MM.1S (cell line): Measurements from ENCODE around the gene TERT.
A peak's percentile ranks its signal among the peaks of the same experiment; 100 is the strongest.

Experiments
- DNase-seq: peaks from one replicate; pipeline ENCODE4 v3.0.0-alpha.2; 2015
- H2AFZ ChIP-seq: fragments of 300-600 bp; sonication (generic); 2 replicates; pipeline ENCODE4 v1.6.0; 2016; ENCODE audit warnings: antibody characterized with exemption, low read length
- H3F3A ChIP-seq: fragments of 300-600 bp; sonication (generic); 2 replicates; pipeline ENCODE4 v1.6.1; 2016; ENCODE audit warnings: mild to moderate bottlenecking, antibody characterized with exemption, low read length, moderate library complexity, mixed read lengths; ENCODE audit not compliant: insufficient read depth
- H3K27ac ChIP-seq: fragments of 300-600 bp; sonication (generic); 2 replicates; pipeline ENCODE4 v1.5.1; 2016; ENCODE audit warnings: mild to moderate bottlenecking, low read length
- H3K27me3 ChIP-seq: fragments of 300-600 bp; sonication (generic); replicated peaks from 2 replicates; pipeline ENCODE4 v1.6.0; 2016; ENCODE audit warnings: low read length; ENCODE audit not compliant: insufficient read depth
- H3K36me3 ChIP-seq: fragments of 300-600 bp; sonication (generic); replicated peaks from 2 replicates; pipeline ENCODE4 v1.6.1; 2016; ENCODE audit warnings: mild to moderate bottlenecking, low read length, mixed read lengths; ENCODE audit not compliant: insufficient read depth
- H3K4me1 ChIP-seq: fragments of 300-600 bp; sonication (generic); 2 replicates; pipeline ENCODE4 v1.6.1; 2016; ENCODE audit warnings: low read length, mixed read lengths
- H3K4me2 ChIP-seq: fragments of 300-600 bp; sonication (generic); 2 replicates; pipeline ENCODE4 v1.6.0; 2016; ENCODE audit warnings: low read depth, low read length
- H3K4me3 ChIP-seq: fragments of 300-600 bp; sonication (generic); 2 replicates; pipeline ENCODE4 v1.5.1; 2016; ENCODE audit warnings: low read length, mixed read lengths
- H3K79me2 ChIP-seq: fragments of 300-600 bp; sonication (generic); 2 replicates; pipeline ENCODE4 v1.6.1; 2016; ENCODE audit warnings: mixed run types, low read length, mixed read lengths
- H3K9ac ChIP-seq: fragments of 300-600 bp; sonication (generic); 2 replicates; pipeline ENCODE4 v1.6.1; 2016; ENCODE audit warnings: low read length, mixed read lengths
- H3K9me2 ChIP-seq: fragments of 300-600 bp; sonication (generic); replicated peaks from 2 replicates; pipeline ENCODE4 v1.6.1; 2016; ENCODE audit warnings: mild to moderate bottlenecking, low read length, mixed read lengths; ENCODE audit not compliant: insufficient read depth
- H3K9me3 ChIP-seq: fragments of 300-600 bp; sonication (generic); replicated peaks from 2 replicates; pipeline ENCODE4 v1.6.1; 2016; ENCODE audit warnings: mild to moderate bottlenecking, low read length, mixed read lengths; ENCODE audit not compliant: insufficient read depth
- H4K20me1 ChIP-seq: fragments of 300-600 bp; sonication (generic); 2 replicates; pipeline ENCODE4 v1.6.1; 2016; ENCODE audit warnings: mild to moderate bottlenecking, low read length, moderate library complexity, mixed read lengths; ENCODE audit not compliant: insufficient read depth
- CTCF ChIP-seq: fragments of 300-600 bp; sonication (generic); IDR thresholded peaks from 2 replicates; pipeline ENCODE4 v1.5.1; 2016; ENCODE audit warnings: antibody characterized with exemption, low read length, mixed read lengths
- EZH2 ChIP-seq: fragments of 300-600 bp; sonication (generic); optimal IDR thresholded peaks from 2 replicates; pipeline ENCODE3; 2017; ENCODE audit warnings: low read depth, mild to moderate bottlenecking, antibody characterized with exemption, low read length, mixed read lengths
- EZH2phosphoT487 ChIP-seq: fragments of 300-600 bp; sonication (generic); IDR thresholded peaks from 2 replicates; pipeline ENCODE4 v1.6.1; 2018; ENCODE audit warnings: antibody characterized with exemption, low read length

Gene TERT

GRCh38 chr5:1331861-1332405, 37.1 kb upstream of the TERT start:
- Histone ChIP-seq H3K9ac (no peak overlapping the region), H3K4me1 (peaks cover 41% of the 10 kb centered on the region), H3K27me3 (no peaks in the 10 kb centered on the region), H3K4me2 (no peak overlapping the region), H3K9me3 (no peaks in the 10 kb centered on the region), H4K20me1 (peaks cover 25% of the 10 kb centered on the region), H3K79me2 (peaks cover 97% of the 10 kb centered on the region), H3K9me2 (no peaks in the 10 kb centered on the region), H3K4me3 (no peak overlapping the region), H3K27ac (peak overlapping the region; percentile 9; the same call in 1 of the 2 replicates), H2AFZ (no peak overlapping the region), H3K36me3 (peaks cover 56% of the 10 kb centered on the region), H3F3A (peaks cover 58% of the 10 kb centered on the region)
- DNase-seq: no peak
- TF ChIP-seq EZH2 (no peak), CTCF (no peak), EZH2phosphoT487 (no peak)

GRCh38 chr5:1330847-1331831, 36.3 kb upstream of the TERT start:
- Histone ChIP-seq H2AFZ (no peak overlapping the region), H3F3A (peaks cover 52% of the 10 kb centered on the region), H3K4me2 (no peak overlapping the region), H3K9me2 (no peaks in the 10 kb centered on the region), H3K4me3 (no peak overlapping the region), H4K20me1 (peaks cover 25% of the 10 kb centered on the region), H3K9me3 (no peaks in the 10 kb centered on the region), H3K9ac (no peak overlapping the region), H3K27me3 (no peaks in the 10 kb centered on the region), H3K36me3 (peaks cover 56% of the 10 kb centered on the region), H3K4me1 (peaks cover 34% of the 10 kb centered on the region), H3K27ac (peak overlapping the region; percentile 23; the same call in 1 of the 2 replicates), H3K79me2 (peaks cover 97% of the 10 kb centered on the region)
- DNase-seq: no peak
- no peak for TF ChIP-seq CTCF
- no peak for TF ChIP-seq EZH2phosphoT487
- TF ChIP-seq EZH2: no peak

- no peak overlapping the region for H3K4me2 ChIP-seq
- H3K4me1 ChIP-seq: peaks cover 28% of the 10 kb centered on the region
- H3F3A ChIP-seq: peaks cover 49% of the 10 kb centered on the region
- H2AFZ ChIP-seq: no peak overlapping the region
- H3K79me2 ChIP-seq: peaks cover 97% of the 10 kb centered on the region
- peaks cover 54% of the 10 kb centered on the region for H3K36me3 ChIP-seq
- no peak for DNase-seq
- no peak overlapping the region for H3K9ac ChIP-seq
- peaks cover 25% of the 10 kb centered on the region for H4K20me1 ChIP-seq
- no peaks in the 10 kb centered on the region for H3K27me3 ChIP-seq
- no peak overlapping the region for H3K4me3 ChIP-seq
- no peaks in the 10 kb centered on the region for H3K9me2 ChIP-seq
- H3K9me3 ChIP-seq: no peaks in the 10 kb centered on the region
- peak overlapping the region; percentile 23; the same call in 1 of the 2 replicates for H3K27ac ChIP-seq
- TF ChIP-seq CTCF (no peak), EZH2phosphoT487 (no peak), EZH2 (no peak)
These were observed 35.4 kb upstream of the TERT start for GRCh38 chr5:1330146-1330846.
